ENCODE results near the gene AGER.

The AGER gene

GRCh38 chr6:32140420-32141046 lies 43.5 kb downstream of the AGER start:
- Histone ChIP-seq H3K27ac (no peak overlapping the region), H3K4me3 (no peak overlapping the region)
- no peak for TF ChIP-seq CTCF (IDR thresholded peaks at IDR 0.05)
- DNase-seq (ENCODE audit: low spot score), result no peak

- DNase-seq (ENCODE audit: low spot score), result no peak
- no peak for TF ChIP-seq CTCF (IDR thresholded peaks at IDR 0.05)
Observed at GRCh38 chr6:32139590-32139989, 44.5 kb downstream of the AGER start.

GRCh38 chr6:32137454-32137853 lies 46.6 kb downstream of the AGER start:
- Histone ChIP-seq H3K27ac (no peak overlapping the region), H3K4me3 (no peak overlapping the region)
- no peak for DNase-seq (ENCODE audit: low spot score)
- TF ChIP-seq CTCF (IDR thresholded peaks at IDR 0.05), result no peak

More at GRCh38 chr6:32139590-32139989, 44.5 kb downstream of the AGER start:
- Histone ChIP-seq H3K27ac (no peak overlapping the region), H3K4me3 (no peak overlapping the region)

- Histone ChIP-seq H3K4me3 (no peak overlapping the region), H3K27ac (no peak overlapping the region)
- no peak for TF ChIP-seq CTCF (IDR thresholded peaks at IDR 0.05)
- DNase-seq (ENCODE audit: low spot score), result no peak
Observed at GRCh38 chr6:32133786-32134185, 50.3 kb downstream of the AGER start.

GRCh38 chr6:32132110-32132509 lies 51.9 kb downstream of the AGER start:
- no peak for DNase-seq (ENCODE audit: low spot score)
- no peak for TF ChIP-seq CTCF (IDR thresholded peaks at IDR 0.05)
- Histone ChIP-seq H3K4me3 (no peak overlapping the region), H3K27ac (no peak overlapping the region)

- DNase-seq (ENCODE audit: low spot score), result no peak
- H3K27ac ChIP-seq, result no peak overlapping the region
- TF ChIP-seq CTCF (IDR thresholded peaks at IDR 0.05), result no peak
Observed at GRCh38 chr6:32131439-32131948, 52.6 kb downstream of the AGER start.

More at GRCh38 chr6:32131439-32131948, 52.6 kb downstream of the AGER start:
- no peak overlapping the region for H3K4me3 ChIP-seq
